HEK293 (cell line): Measurements from ENCODE around the gene MLLT10.

Experiments used
- CTCF ChIA-PET: fragments of 350-600 bp; formaldehyde crosslinking; extraction: SDS; loops from one replicate; lab custom pipeline; 2021; ENCODE audit warnings: antibody characterized with exemption; lab: Yijun Ruan, JAX
- POLR2A ChIA-PET: fragments of 300-600 bp; formaldehyde crosslinking; extraction: SDS; loops from one replicate; lab custom pipeline; 2020; ENCODE audit warnings: antibody characterized with exemption, inconsistent platforms; lab: Yijun Ruan, JAX
- H3K27ac ChIP-seq: fragments of 200-500 bp; sonication (Bioruptor generic); 2 replicates; pipeline ENCODE4 v1.5.1; 2014; ENCODE audit warnings: low read depth, low read length, control low read depth, inconsistent platforms; ENCODE audit errors: extremely low read depth
- H3K36me3 ChIP-seq, 2 experiments: fragments of 200-500 bp in 1 of 2; sonication (Bioruptor generic) in 1 of 2; 1 replicate in 1 of 2; 2 replicates in 1 of 2; pipeline ENCODE4 v1.5.1; 2014 to 2017; ENCODE audit warnings: inconsistent platforms in 2 of 2, low read length in 2 of 2; ENCODE audit not compliant: control insufficient read depth in 2 of 2, insufficient read depth in 1 of 2
- H3K4me1 ChIP-seq: fragments of 200-500 bp; sonication (Bioruptor generic); 2 replicates; pipeline ENCODE4 v1.5.1; 2014; ENCODE audit warnings: mild to moderate bottlenecking, low read length, inconsistent platforms; ENCODE audit not compliant: control insufficient read depth, insufficient read depth
- H3K4me3 ChIP-seq: 2 replicates; pipeline ENCODE4 v1.5.1; 2011; ENCODE audit warnings: low read depth, mild to moderate bottlenecking, control low read depth, low read length, moderate library complexity
- H3K9me3 ChIP-seq: fragments of 200-500 bp; sonication (Bioruptor generic); 2 replicates; pipeline ENCODE4 v1.5.1; 2014; ENCODE audit warnings: low read depth, low read length, inconsistent platforms; ENCODE audit not compliant: control insufficient read depth, insufficient read depth
- IKZF3 ChIP-seq: fragments of 450-650 bp; IDR thresholded peaks from 2 replicates; pipeline ENCODE4 v1.5.0; 2018; ENCODE audit warnings: missing biosample characterization, mild to moderate bottlenecking, missing genetic modification characterization, moderate library complexity
- MZF1 ChIP-seq: fragments of 450-650 bp; formaldehyde crosslinking; IDR thresholded peaks from 2 replicates; pipeline ENCODE4 v1.5.1; 2017; ENCODE audit warnings: missing biosample characterization, missing genetic modification characterization, borderline replicate concordance
- SP3 ChIP-seq: fragments of 450-650 bp; formaldehyde crosslinking; IDR thresholded peaks from 2 replicates; pipeline ENCODE4 v1.5.1; 2016; ENCODE audit warnings: missing biosample characterization, missing genetic modification characterization
- TRIM28 ChIP-seq: IDR thresholded peaks from 2 replicates; pipeline ENCODE4 v1.6.1; 2011; ENCODE audit warnings: low read length, control low read depth, borderline replicate concordance
- ZBTB8A ChIP-seq: fragments of 450-650 bp; formaldehyde crosslinking; IDR thresholded peaks from 2 replicates; pipeline ENCODE4 v1.5.1; 2016; ENCODE audit warnings: missing biosample characterization, missing genetic modification characterization
- ZFP69B ChIP-seq: fragments of 450-650 bp; formaldehyde crosslinking; IDR thresholded peaks from 2 replicates; pipeline ENCODE4 v1.5.1; 2016; ENCODE audit warnings: missing biosample characterization, missing genetic modification characterization
- ZNF132 ChIP-seq: fragments of 450-650 bp; formaldehyde crosslinking; IDR thresholded peaks from 2 replicates; pipeline ENCODE4 v1.5.1; 2017; ENCODE audit warnings: missing biosample characterization, missing genetic modification characterization, borderline replicate concordance
- ZNF2 ChIP-seq: fragments of 450-650 bp; formaldehyde crosslinking; IDR thresholded peaks from 2 replicates; pipeline ENCODE4 v1.5.1; 2016; ENCODE audit warnings: missing biosample characterization, missing genetic modification characterization
- ZNF23 ChIP-seq: fragments of 450-650 bp; formaldehyde crosslinking; IDR thresholded peaks from 2 replicates; pipeline ENCODE4 v1.5.1; 2016; ENCODE audit warnings: missing biosample characterization, missing genetic modification characterization, borderline replicate concordance
- ZNF266 ChIP-seq: fragments of 450-650 bp; formaldehyde crosslinking; IDR thresholded peaks from 2 replicates; pipeline ENCODE4 v1.5.1; 2016; ENCODE audit warnings: missing biosample characterization, missing genetic modification characterization, low read depth
- ZNF292 ChIP-seq: fragments of 450-650 bp; formaldehyde crosslinking; IDR thresholded peaks from 2 replicates; pipeline ENCODE4 v1.5.1; 2016; ENCODE audit warnings: low read depth, missing biosample characterization, missing genetic modification characterization, borderline replicate concordance
- ZNF510 ChIP-seq: fragments of 450-650 bp; formaldehyde crosslinking; IDR thresholded peaks from 2 replicates; pipeline ENCODE4 v1.5.1; 2018; ENCODE audit warnings: mild to moderate bottlenecking, missing genetic modification characterization, missing biosample characterization; ENCODE audit not compliant: insufficient replicate concordance
- ZNF560 ChIP-seq: fragments of 450-650 bp; formaldehyde crosslinking; IDR thresholded peaks from 2 replicates; pipeline ENCODE4 v1.5.1; 2017; ENCODE audit warnings: missing biosample characterization, missing genetic modification characterization, borderline replicate concordance
- ZNF660 ChIP-seq: fragments of 450-650 bp; IDR thresholded peaks from 2 replicates; pipeline ENCODE4 v1.5.1; 2018; ENCODE audit warnings: missing biosample characterization, mild to moderate bottlenecking, missing genetic modification characterization
- ZNF677 ChIP-seq: fragments of 450-650 bp; IDR thresholded peaks from 2 replicates; pipeline ENCODE4 v1.5.0; 2018; ENCODE audit warnings: missing biosample characterization, mild to moderate bottlenecking, missing genetic modification characterization, moderate library complexity
- ZNF777 ChIP-seq: fragments of 450-650 bp; formaldehyde crosslinking; IDR thresholded peaks from 2 replicates; pipeline ENCODE4 v1.5.1; 2017; ENCODE audit warnings: missing biosample characterization, missing genetic modification characterization, borderline replicate concordance
- TF ChIP-seq, protein P1 (sequence below): fragments of 450-650 bp; formaldehyde crosslinking; IDR thresholded peaks from 2 replicates; pipeline ENCODE4 v1.5.0; 2017; ENCODE audit warnings: missing biosample characterization, missing genetic modification characterization, borderline replicate concordance
- TF ChIP-seq, protein P2 (sequence below): fragments of 450-650 bp; formaldehyde crosslinking; IDR thresholded peaks from 2 replicates; pipeline ENCODE4 v1.5.1; 2017; ENCODE audit warnings: missing biosample characterization, missing genetic modification characterization

Gene MLLT10

DNA sequence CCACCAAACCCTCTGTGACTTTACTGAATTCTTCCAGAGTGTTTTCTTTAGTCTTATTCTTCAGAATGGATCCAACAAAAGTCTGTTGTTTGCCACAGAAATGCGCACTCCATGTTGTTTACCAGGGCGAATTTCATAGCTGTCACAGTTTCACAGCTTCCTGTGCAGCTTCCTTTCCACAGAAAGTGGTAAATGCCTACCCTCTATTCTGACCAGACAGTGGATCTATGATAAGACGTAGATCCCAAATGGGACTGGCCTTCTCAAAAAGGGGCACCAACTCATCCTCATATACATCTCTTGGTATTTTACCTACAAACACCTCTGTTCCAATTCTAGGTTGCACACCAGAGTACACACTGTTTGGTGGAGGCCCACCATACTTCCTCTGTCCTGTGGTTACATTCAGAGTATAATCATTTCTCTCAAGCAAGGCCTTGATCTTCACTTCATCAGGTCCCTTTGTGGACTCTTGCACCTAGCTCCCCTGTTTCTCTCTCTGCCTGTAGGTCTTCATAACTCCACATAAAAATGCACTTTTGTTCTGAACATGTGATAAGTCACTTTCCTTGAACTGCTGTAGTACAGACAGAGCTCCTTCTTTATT is 91.7 kb downstream of the MLLT10 start:
- no peaks in the 10 kb centered on the region for H3K9me3 ChIP-seq
- H3K4me1 ChIP-seq = 0 out of 2 replicates have a peak, but pooled peaks cover 2% of the 10 kb centered on the region
- ChIA-PET CTCF (interaction anchor here (1.3 to 2.0 kb wide), 2 partner anchors 16 to 106 kb away, joined by 4 to 6 read pairs; no protein-coding TSS in a partner anchor), POLR2A (no interaction called here)
- no peak for TF ChIP-seq ZNF132 (tag by site-specific recombination)
- TF ChIP-seq ZNF23 = no peak
- TF ChIP-seq SP3 (tag by site-specific recombination) = no peak
- TF ChIP-seq ZNF2 (tag by site-specific recombination) = no peak
- TF ChIP-seq TRIM28 = no peak
- no peak for TF ChIP-seq ZNF660 (tag by site-specific recombination)
- TF ChIP-seq ZNF677 (tag by site-specific recombination) = no peak
- no peak for TF ChIP-seq ZNF777 (tag by site-specific recombination)
- no peak for TF ChIP-seq ZFP69B
- TF ChIP-seq ZNF560 = no peak
- no peak for TF ChIP-seq ZBTB8A (tag by site-specific recombination)
- no peak for TF ChIP-seq ZNF292 (tag by site-specific recombination)
- TF ChIP-seq, protein P1, sequence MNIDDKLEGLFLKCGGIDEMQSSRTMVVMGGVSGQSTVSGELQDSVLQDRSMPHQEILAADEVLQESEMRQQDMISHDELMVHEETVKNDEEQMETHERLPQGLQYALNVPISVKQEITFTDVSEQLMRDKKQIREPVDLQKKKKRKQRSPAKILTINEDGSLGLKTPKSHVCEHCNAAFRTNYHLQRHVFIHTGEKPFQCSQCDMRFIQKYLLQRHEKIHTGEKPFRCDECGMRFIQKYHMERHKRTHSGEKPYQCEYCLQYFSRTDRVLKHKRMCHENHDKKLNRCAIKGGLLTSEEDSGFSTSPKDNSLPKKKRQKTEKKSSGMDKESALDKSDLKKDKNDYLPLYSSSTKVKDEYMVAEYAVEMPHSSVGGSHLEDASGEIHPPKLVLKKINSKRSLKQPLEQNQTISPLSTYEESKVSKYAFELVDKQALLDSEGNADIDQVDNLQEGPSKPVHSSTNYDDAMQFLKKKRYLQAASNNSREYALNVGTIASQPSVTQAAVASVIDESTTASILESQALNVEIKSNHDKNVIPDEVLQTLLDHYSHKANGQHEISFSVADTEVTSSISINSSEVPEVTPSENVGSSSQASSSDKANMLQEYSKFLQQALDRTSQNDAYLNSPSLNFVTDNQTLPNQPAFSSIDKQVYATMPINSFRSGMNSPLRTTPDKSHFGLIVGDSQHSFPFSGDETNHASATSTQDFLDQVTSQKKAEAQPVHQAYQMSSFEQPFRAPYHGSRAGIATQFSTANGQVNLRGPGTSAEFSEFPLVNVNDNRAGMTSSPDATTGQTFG (tag by site-specific recombination) = no peak
- TF ChIP-seq IKZF3 = no peak
- no peak for TF ChIP-seq MZF1 (tag by site-specific recombination)
- no peak overlapping the region for H3K27ac ChIP-seq
- H3K4me3 ChIP-seq = no peak overlapping the region
- peaks cover 0 to 31% of the 10 kb centered on the region in 2 experiments; a peak in 2 of 3 replicates for H3K36me3 ChIP-seq

DNA sequence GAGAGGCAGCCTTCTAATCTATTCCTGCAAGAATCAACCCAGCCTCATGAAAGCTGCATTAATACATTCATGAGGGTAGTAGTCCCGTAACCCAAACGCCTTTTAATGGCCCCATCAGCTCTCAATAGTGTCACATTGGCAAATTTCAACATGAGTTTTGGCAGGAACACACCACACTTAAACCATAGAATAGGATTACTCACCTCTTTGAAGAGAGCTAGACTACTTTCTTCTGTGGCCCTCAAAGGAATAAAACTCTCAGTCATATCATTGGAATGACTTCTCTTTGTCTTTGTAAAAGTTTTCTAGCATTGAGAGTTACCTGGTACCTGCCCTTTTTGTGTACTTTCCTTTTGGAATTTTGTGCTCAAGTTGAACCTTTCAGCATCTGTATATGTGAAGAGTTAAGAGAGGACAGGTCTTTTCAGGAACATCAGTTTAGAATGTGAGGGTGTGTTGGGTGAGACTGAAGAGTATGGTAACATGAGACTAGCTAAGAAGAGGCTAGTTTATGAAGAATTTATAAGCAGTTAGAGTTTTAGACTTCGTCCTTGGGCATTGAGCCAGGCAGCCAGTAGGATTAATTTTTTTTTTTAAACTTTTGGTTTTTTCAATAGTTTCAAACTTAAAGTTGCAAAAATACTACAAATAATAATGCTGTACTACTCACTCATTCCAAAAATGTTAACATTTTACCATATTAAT is 92.6 kb downstream of the MLLT10 start:
- TF ChIP-seq ZNF266 (tag by site-specific recombination) (no peak), ZNF510 (peak; percentile 45)
- TF ChIP-seq, protein P2, sequence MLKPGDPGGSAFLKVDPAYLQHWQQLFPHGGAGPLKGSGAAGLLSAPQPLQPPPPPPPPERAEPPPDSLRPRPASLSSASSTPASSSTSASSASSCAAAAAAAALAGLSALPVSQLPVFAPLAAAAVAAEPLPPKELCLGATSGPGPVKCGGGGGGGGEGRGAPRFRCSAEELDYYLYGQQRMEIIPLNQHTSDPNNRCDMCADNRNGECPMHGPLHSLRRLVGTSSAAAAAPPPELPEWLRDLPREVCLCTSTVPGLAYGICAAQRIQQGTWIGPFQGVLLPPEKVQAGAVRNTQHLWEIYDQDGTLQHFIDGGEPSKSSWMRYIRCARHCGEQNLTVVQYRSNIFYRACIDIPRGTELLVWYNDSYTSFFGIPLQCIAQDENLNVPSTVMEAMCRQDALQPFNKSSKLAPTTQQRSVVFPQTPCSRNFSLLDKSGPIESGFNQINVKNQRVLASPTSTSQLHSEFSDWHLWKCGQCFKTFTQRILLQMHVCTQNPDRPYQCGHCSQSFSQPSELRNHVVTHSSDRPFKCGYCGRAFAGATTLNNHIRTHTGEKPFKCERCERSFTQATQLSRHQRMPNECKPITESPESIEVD (tag by site-specific recombination) = peak; percentile 53
- CTCF ChIA-PET = interaction anchor here (0.9 to 2.0 kb wide), 3 partner anchors 15 to 105 kb away, joined by 3 to 6 read pairs (median 4); no protein-coding TSS in a partner anchor
- POLR2A ChIA-PET = no interaction called here

More for the DNA sequence above, 92.6 kb downstream of the MLLT10 start:
- H3K9me3 ChIP-seq = no peaks in the 10 kb centered on the region
- H3K27ac ChIP-seq = peak overlapping the region; percentile 1; the same call in 1 of the 2 replicates
- no peak overlapping the region for H3K4me3 ChIP-seq
- H3K36me3 ChIP-seq = peaks cover 0 to 32% of the 10 kb centered on the region in 2 experiments; a peak in 2 of 3 replicates
- 0 out of 2 replicates have a peak, but pooled peaks cover 2% of the 10 kb centered on the region for H3K4me1 ChIP-seq
